Stimulated activated CD4-positive, alpha-beta T cell treated with anti-CD3 and anti-CD28 coated beads, Interleukin-1b, Interleukin-23, amount 100 ng/mL, for 48 hours (primary cell): ENCODE results near the gene PARVB.
"Not testable (repeated sequence)": the region's sequence is repeated elsewhere in the genome, so short reads cannot be mapped to it uniquely, and the experiment has no call there.

Experiments used
- DNase-seq: peaks from one replicate; pipeline ENCODE4 v3.0.0-alpha.2; 2020

PARVB gene

DNA sequence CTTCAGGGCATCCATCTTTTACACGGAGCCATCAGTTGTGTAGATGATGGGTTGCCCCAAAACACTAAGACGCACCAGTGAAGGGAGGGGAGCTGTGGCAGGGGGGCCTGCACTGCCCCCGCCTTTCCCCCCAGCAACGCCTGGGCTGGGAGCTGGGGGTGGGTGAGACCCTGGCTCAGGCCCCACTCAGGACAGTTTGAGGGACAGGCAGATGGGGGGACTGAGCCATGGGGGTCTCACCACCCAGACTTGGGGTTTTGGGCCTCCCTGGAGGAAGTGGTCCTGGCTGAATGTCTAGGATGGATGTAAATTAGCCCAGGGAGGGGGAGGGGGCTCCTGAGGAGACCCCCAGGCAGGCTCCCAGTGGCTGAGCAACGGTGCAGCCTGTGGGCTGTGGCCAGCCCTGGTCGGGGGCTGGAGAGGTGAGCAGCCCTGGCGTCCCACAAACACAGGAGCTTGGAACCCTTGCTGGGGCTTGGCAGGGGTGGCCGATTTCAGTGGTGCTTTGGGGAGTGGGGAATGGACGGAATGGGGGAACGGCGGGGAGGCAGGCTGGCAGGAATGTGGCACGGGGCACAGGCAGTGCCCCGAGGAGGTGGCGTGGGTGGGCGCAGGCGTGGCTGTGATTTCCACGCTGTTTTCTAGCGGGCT, 6.1 kb downstream of the PARVB start:
- DNase-seq: no peak

DNA sequence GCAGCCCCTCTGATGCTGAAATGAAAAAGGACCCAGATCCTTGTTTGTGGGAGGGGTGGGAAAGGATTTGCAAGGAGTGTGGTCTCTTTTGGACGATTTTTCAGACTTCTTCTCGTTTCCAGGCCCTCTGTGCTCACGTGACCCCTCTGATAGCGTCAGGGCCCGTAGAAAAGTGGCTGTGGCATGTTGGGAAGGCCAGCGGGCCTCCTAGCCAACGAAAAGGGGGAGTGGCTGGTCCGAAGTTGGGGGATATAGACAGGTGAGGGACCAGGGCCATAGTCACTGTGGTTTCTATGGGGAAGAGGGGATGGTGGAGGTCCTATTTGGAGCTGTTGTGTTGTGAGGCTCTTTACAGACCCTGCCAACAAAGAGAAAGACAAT, 6.6 kb downstream of the PARVB start:
- DNase-seq: no peak

- no peak for DNase-seq
Measured at GRCh38 chr22:44031158-44031952, 7.3 kb downstream of the PARVB start.

DNA sequence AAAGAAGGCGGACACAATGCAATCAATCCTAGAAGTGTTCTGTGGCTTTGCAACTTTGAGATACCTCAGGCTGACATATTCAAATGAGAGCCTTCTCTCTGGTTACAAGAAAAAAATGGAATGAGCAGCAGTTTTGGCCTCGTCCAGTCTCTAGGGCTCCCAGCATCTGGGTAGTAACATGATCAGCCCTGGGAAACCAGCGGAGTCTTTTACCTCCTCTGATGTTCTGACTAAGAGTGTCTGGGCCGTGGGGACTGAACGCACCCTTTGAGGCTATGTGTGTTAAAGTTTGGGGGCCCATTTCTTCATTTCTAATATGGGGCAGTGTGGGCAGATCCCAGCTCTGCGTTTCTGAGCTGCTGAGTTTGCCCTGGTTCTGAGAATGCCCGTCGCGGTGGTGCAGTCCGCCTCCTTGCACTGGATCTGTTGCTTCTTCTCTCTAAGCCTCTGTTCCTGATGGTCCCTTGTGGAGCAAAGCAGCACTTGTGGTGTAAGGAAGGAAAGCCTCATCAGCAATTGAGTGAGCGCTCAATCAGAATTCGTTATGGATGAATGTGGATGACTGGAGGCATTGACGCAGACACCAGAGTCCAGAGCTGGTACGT, 8.1 kb downstream of the PARVB start:
- DNase-seq: no peak

DNA sequence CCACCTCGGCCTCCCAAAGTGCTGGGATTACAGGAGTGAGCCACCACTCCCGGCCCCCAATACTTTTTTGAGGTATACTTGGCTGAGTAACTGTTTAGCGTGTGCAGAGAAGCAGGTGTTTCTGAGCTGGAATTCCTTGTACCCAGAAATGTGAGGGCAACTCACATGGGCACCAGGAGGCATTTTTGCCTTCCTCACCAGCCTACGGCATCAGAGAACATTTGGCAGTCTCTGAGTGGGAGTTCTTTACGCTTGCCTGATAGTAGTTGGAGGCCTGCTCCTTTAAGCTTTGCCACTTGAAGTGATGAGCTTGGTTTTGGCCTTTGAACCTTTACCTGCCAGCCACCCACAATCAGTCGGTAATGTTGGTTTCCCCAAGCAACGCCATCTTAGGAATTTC, 9.2 kb downstream of the PARVB start:
- no peak for DNase-seq

DNA sequence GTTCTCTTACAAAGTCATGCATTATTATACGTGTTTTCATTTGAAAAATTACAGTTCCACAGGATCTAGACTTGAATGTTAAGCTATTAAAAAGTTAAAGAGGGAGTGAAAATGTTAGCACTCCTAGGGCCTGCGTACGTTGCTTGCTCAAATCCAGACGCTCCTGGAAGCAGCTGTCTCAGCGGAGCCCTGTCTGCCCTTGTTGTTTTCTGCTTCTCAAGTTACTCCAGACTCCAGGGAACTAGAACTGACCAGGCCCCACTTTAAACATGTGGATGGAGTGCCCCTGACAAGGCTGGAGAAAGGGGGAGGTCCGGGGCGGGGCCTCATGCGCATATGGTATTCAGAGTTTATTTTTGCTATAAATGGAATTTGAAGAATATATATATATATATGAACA, 9.6 kb downstream of the PARVB start:
- DNase-seq: no peak

- no peak for DNase-seq
Measured at GRCh38 chr22:44037519-44038375, 13.6 kb downstream of the PARVB start.

GRCh38 chr22:44039566-44040171, 15.6 kb downstream of the PARVB start:
- no peak for DNase-seq

DNA sequence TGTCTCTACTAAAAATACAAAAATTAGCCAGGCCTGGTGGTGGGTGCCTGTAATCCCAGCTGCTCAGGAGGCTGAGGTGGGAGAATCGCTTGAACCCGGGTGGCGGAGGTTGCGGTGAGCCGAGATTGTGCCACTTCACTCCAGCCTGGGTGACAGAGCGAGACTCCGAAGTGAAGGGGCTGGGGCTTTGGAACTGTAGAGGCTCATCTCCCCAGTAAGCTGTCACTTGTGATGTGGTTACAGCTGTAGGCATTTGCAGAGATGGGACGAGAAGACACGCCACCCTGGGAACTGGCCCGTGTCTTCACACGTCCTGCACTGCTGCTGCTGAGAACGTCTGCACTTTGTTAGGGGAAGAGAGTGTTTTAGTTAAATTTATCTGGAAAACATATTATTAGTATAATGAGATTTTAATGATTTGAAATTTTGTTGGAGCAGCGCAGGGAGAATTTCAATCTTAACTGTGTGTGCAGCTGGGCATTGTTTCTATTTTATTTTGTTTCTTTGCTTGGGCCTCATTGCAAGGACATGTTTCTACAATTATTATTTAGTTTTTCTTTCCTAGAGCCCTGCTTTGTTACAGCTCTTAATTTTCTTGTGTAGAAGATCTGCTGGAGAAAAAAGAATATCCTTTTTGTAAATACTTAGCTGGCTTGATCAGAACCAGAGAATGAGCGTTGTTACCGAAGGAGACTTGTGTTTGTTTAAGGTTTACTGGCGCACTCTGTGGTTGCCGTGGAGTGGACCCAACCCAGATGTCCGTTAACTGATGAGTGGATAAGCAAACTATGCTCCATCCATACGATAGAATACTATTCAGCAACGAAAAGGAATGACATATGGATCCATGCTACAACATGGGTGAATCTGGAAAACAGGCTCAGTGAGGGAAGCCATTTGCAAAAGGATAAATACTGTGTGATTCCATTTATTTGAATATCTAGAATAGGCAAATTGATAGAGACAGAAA, 18.4 kb downstream of the PARVB start:
- no peak for DNase-seq

DNA sequence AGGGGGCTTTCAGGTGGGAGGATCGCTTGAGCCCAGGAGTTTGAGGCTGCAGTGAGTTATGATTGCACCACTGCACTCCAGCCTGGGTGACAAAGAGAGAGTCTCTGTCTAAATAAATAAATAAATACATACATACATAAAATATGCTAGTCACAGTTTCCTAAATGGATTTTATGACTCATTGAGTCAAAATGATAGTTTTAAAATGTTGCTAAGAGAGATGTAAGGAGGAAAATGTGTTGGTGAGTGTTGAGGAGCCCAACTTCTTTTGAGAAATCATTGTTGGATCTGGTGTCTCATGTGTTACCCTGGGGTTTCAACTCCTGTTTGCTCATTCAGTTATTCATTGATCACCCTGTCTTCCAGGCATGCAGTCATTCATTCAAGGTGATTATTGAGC, 21.0 kb downstream of the PARVB start:
- no peak for DNase-seq

- no peak for DNase-seq
Measured at GRCh38 chr22:44046485-44047141, 22.5 kb downstream of the PARVB start.

DNA sequence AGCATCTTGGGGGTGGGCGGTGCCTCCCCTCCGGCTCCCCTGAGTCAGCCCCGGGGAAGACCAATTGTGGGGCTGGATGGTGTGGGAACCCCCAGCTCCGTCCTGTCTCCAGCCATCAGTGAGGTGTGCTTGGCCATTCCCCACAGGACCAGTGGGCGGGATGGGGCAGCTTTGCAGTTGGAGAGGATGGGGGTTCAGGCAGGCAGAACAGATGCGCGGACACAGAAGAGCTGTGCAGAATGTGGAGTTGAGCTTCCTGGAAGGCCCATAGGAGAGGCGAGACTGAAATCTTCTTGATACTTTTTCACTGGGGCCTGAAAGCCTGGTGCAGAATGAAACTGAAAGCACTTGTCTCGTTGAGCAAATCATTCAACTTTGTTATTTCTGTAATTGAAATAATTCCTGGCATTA, 23.8 kb downstream of the PARVB start:
- DNase-seq: no peak

- DNase-seq: no peak
Measured at GRCh38 chr22:44049486-44050231, 25.6 kb downstream of the PARVB start.

DNA sequence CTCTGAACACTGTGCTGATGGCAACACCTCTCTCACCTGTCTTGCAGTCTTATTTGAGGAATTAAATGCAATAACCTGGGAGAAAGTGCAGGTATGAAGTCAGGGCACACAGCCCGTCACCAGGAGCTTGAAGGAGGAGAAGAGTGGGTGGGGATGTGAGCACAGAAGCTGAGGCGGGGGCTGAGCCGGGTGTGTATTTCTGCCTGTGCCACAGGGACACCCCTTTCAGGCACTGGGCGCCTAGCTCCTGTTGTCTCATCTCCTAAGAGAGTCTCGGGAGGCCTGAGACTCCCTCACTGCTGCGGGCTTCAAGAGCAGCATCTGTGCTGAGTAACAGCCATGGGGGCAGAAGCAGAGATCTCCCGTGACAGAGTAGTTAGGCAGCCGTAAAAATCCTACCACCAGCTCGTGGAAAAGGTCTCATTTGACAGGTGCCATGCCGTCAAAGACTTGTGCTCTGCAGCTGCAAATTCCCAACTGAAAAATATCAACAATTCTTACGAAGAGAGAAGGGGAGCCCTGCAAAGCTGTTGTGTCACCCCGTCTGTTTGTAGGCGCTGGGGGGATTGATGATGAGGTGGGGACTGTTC, 26.8 kb downstream of the PARVB start:
- no peak for DNase-seq

DNA sequence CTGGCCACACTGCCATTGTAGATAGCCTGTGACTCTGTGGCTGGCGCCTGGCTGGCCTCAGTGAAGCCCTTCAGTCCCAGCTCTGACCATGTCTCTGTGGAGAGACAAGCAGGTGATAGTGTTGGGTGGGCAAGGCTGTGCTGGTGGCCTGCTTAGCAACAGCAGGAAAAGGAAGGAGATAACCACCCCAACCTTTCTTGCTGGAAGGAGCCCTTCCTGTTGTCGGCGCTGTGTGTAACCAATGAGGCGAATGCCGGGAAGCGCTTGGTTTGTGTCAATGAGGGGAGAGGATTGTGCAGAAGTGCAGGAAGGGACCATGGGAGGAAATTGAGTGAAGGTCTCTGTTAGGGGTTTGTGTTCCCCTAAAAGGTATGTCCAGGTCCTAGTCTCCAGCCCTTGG, 27.3 kb downstream of the PARVB start:
- DNase-seq: no peak

DNA sequence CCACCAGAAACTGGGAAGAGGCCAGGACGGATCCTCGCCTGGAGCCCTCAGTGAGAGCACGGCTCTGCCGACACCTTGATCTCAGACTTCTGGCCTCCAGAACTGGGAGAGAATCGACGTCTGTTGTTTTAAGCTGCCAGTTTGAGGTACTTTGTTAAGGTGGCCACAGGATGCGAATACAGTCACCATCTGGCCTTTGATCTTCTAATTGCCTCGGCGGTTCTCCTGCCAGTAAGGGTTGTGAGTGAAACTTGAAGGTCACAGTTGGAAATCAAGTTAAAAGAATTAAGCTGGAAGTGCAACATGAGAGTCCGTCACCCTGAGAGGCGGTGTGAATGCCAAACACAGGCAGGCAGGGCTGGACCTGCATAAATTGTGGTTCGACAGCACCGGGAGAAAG, 27.9 kb downstream of the PARVB start:
- no peak for DNase-seq

- DNase-seq: no peak
Measured at GRCh38 chr22:44055805-44056204, 31.7 kb downstream of the PARVB start.

- DNase-seq: not testable (repeated sequence)
Measured at GRCh38 chr22:44056649-44057048, 32.5 kb downstream of the PARVB start.

GRCh38 chr22:44057401-44057987, 33.4 kb downstream of the PARVB start:
- no peak for DNase-seq
